GM06990 (cell line): Measurements from ENCODE around the gene SEC61A2.
"Not testable (repeated sequence)": the region's sequence is repeated elsewhere in the genome, so short reads cannot be mapped to it uniquely, and the experiment has no call there.

Experiments used
- DNase-seq: peaks from one replicate; pipeline ENCODE4 v3.0.0-alpha.2; 2011; ENCODE audit not compliant: insufficient read length; ENCODE audit errors: extremely low read depth
- H3K27me3 ChIP-seq: replicated peaks from 2 replicates; pipeline ENCODE4 v1.6.0; 2011; ENCODE audit warnings: low read length; ENCODE audit not compliant: control insufficient read depth, insufficient read depth
- H3K36me3 ChIP-seq: 2 replicates; pipeline ENCODE4 v1.5.1; 2011; ENCODE audit warnings: low read length; ENCODE audit not compliant: control insufficient read depth, insufficient read depth
- H3K4me3 ChIP-seq: replicated peaks from 2 replicates; pipeline ENCODE4 v1.5.1; 2011; ENCODE audit warnings: low read depth, mild to moderate bottlenecking, control low read depth, low read length
- TF ChIP-seq, protein P1 (sequence below): IDR thresholded peaks from 2 replicates; pipeline ENCODE4 v1.5.1; 2011; ENCODE audit warnings: low read length, control low read depth, mild to moderate bottlenecking, inconsistent platforms; ENCODE audit not compliant: insufficient read depth, poor library complexity, severe bottlenecking

Gene SEC61A2

DNA sequence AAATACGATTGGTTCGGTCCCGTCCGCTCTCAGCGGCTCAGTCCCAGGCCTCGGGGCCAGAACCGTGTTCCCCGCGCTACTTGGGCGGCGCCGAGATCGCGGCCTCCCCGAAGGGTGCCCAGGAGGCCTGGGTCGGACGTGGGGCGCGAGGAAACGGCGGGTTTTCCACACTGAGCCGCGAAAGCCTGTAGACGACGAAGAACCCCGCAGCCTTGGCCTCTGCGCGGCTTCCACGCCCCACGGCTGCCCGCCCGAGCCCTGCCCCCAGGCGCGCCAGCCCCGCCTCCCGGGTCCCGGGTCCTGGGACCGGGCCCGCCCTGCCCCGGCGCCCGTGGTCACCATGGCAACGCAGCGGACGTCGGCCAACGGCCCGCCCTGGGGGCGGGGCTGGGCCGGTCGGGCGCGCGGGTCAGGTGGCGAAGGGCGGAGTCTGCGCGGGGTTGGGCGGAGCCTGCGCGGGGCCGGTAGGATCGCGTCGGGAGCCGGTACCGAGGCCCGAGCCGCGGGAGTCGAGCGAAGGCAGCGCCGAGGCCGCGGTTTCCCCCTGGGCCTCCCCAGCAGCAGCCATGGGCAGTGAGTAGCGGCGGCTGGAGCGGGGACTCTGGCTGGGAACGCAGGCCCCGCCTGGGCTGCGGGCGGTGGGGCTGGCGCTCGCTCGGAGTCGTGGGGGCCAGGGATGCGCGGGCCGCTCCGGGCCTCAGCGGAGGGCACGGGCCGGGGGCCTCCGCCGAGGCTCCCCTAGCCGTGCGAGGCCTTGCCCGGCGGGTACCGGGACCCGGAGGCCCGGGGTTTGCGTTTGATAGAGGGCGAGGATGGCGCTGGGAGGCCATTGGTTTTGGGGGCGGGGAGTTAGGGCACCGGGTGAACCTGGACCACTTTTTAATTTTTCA lies at the start of gene SEC61A2:
TSS of gene SEC61A2 (plus strand) at position 456 of the 890 bp plus-strand sequence. CDS start at position 567, 111 bp downstream.
- no peaks in the 10 kb centered on the region for H3K27me3 ChIP-seq
- TF ChIP-seq, protein P1, sequence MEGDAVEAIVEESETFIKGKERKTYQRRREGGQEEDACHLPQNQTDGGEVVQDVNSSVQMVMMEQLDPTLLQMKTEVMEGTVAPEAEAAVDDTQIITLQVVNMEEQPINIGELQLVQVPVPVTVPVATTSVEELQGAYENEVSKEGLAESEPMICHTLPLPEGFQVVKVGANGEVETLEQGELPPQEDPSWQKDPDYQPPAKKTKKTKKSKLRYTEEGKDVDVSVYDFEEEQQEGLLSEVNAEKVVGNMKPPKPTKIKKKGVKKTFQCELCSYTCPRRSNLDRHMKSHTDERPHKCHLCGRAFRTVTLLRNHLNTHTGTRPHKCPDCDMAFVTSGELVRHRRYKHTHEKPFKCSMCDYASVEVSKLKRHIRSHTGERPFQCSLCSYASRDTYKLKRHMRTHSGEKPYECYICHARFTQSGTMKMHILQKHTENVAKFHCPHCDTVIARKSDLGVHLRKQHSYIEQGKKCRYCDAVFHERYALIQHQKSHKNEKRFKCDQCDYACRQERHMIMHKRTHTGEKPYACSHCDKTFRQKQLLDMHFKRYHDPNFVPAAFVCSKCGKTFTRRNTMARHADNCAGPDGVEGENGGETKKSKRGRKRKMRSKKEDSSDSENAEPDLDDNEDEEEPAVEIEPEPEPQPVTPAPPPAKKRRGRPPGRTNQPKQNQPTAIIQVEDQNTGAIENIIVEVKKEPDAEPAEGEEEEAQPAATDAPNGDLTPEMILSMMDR = no peak
- DNase-seq = peak; percentile 94
- peaks cover 2% of the 10 kb centered on the region for H3K36me3 ChIP-seq
- H3K4me3 ChIP-seq = peak within 1 kb of the TSS; percentile 85

- Histone ChIP-seq H3K4me3 (no peak overlapping the region), H3K27me3 (no peaks in the 10 kb centered on the region), H3K36me3 (peaks cover 3% of the 10 kb centered on the region)
- DNase-seq = no peak
- TF ChIP-seq, protein P1 = no peak
Measured at GRCh38 chr10:12081470-12081869, 48.0 kb upstream of the SEC61A2 start.

GRCh38 chr10:12081879-12082557 lies 47.5 kb upstream of the SEC61A2 start:
- TF ChIP-seq, protein P1 = no peak
- H3K36me3 ChIP-seq = peaks cover 4% of the 10 kb centered on the region
- no peak overlapping the region for H3K4me3 ChIP-seq
- no peaks in the 10 kb centered on the region for H3K27me3 ChIP-seq
- DNase-seq = no peak

DNA sequence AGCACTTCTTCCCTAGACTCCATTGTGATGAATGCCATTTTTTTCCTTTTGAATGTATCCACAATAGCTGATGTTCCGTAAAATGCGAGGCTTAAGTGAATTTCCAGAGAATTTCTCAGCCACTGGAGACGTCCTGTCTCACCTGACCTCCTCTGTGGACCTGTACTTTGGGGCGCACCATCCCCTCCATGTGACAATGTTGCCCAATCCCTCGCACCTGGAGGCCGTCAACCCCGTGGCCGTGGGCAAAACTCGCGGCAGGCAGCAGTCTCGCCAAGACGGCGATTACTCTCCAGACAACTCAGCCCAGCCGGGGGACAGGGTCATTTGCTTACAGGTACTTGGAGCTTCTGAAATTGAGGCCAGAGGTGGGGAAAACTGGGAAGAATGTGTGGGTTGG lies 40.6 kb upstream of the SEC61A2 start:
- no peak for DNase-seq
- H3K4me3 ChIP-seq = no peak overlapping the region
- TF ChIP-seq, protein P1 = no peak
- H3K27me3 ChIP-seq = no peaks in the 10 kb centered on the region
- H3K36me3 ChIP-seq = peaks cover 21% of the 10 kb centered on the region

- Histone ChIP-seq H3K4me3 (no peak overlapping the region), H3K36me3 (peaks cover 22% of the 10 kb centered on the region), H3K27me3 (no peaks in the 10 kb centered on the region)
- TF ChIP-seq, protein P1 = no peak
- no peak for DNase-seq
Measured at GRCh38 chr10:12091421-12091820, 38.1 kb upstream of the SEC61A2 start.

DNA sequence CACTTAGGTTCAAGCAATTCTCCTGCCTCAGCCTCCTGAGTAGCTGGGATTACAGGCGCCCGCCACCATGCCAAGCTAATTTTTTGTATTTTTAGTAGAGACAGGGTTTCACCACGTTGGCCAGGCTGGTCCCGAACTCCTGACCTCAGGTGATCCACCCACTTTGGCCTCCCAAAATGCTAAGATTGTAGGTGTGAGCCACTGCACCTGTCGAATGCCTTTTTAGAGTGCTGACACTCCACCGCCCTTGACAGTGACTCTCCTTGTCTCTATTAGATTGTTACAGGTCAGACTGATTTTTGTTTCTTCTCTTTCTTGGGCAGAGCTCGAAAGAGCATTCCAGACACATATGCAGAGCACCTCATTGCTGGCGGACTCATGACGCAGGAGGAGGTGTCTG lies 32.1 kb upstream of the SEC61A2 start:
- not testable (repeated sequence) for DNase-seq, H3K36me3 ChIP-seq, H3K4me3 ChIP-seq, H3K27me3 ChIP-seq
